GM12892 (cell line): Measurements from ENCODE around the gene OTUB1. TPM values are rescaled to one million over a fixed set of nuclear protein-coding genes. Genes with fewer than 3 reads are reported as not detected.

Experiments used
- DNase-seq: peaks from one replicate; pipeline ENCODE4 v3.0.0; 2011; ENCODE audit not compliant: insufficient read length
- FAIRE-seq: peaks from 2 replicates; lab custom pipeline; 2011; peaks lifted over from hg19 to GRCh38; lab: Jason Lieb, UNC
- POLR2A ChIP-seq: IDR thresholded peaks from 2 replicates; pipeline ENCODE4 v1.6.1; 2011; ENCODE audit warnings: low read depth, low read length, control low read depth
- POLR2AphosphoS5 ChIP-seq: IDR thresholded peaks from 2 replicates; pipeline ENCODE4 v1.6.1; 2011; ENCODE audit warnings: low read depth, low read length, control low read depth
- TAF1 ChIP-seq: IDR thresholded peaks from 2 replicates; pipeline ENCODE4 v1.6.1; 2011; ENCODE audit warnings: low read depth, mild to moderate bottlenecking, control low read depth, low read length, borderline replicate concordance
- polyA plus RNA-seq: library from polyadenylated mRNA; unstranded; fragments of >200 nt; gene quantifications from one replicate; pipeline ENCODE4 v1.2.1, GENCODE V29; 2012; ENCODE audit warnings: missing spikeins, inconsistent platforms; ENCODE audit not compliant: missing spikeins

Gene OTUB1, protein sequence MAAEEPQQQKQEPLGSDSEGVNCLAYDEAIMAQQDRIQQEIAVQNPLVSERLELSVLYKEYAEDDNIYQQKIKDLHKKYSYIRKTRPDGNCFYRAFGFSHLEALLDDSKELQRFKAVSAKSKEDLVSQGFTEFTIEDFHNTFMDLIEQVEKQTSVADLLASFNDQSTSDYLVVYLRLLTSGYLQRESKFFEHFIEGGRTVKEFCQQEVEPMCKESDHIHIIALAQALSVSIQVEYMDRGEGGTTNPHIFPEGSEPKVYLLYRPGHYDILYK
- 84.1 TPM for polyA plus RNA-seq

DNA sequence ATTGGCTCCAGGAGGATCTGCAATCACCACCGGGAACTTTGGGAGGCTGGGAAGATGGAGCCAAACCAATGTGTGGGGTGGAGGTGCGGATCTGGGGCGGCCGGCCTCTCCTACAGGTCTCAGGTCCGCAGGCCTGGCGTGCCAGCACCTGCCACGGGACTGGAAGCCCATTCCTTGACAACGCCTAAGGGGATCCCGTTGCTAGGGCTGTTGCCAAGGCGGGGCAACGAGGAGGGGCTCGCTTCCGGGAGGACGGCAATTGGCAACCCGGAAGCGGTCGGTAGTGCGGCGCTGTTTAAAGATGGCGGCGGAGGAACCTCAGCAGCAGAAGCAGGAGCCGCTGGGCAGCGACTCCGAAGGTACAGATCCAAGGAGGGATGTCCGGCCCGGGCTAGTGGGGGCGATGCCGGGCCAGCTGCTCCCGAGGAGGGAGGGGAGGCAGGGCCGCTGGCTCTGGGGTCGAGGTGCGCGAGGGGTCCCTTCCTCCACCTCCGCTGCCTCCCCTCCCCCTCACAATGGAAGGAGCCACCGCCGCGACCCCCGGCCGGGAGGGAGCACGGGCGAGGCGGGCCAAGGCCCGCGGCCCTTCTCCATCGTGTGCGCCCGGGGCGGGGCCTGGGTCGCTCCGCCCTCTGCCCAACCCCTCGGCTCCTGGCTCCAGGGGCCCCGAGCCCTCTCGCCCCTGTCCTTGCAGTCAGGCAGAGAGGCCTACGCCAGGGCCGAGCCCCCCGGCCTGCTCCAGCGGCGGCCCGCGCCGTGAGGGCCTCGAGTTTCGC is at the start of gene OTUB1:
Gene OTUB1, plus strand, starts transcription at position 283 of the 776 bp plus-strand sequence. Its CDS starts 19 bp downstream, at position 302.
- FAIRE-seq (peak; percentile 100), DNase-seq (peak; percentile 98)
- TF ChIP-seq TAF1, result peak; percentile 95
- peak; percentile 89 for TF ChIP-seq POLR2A
- peak; percentile 82 for TF ChIP-seq POLR2AphosphoS5

DNA sequence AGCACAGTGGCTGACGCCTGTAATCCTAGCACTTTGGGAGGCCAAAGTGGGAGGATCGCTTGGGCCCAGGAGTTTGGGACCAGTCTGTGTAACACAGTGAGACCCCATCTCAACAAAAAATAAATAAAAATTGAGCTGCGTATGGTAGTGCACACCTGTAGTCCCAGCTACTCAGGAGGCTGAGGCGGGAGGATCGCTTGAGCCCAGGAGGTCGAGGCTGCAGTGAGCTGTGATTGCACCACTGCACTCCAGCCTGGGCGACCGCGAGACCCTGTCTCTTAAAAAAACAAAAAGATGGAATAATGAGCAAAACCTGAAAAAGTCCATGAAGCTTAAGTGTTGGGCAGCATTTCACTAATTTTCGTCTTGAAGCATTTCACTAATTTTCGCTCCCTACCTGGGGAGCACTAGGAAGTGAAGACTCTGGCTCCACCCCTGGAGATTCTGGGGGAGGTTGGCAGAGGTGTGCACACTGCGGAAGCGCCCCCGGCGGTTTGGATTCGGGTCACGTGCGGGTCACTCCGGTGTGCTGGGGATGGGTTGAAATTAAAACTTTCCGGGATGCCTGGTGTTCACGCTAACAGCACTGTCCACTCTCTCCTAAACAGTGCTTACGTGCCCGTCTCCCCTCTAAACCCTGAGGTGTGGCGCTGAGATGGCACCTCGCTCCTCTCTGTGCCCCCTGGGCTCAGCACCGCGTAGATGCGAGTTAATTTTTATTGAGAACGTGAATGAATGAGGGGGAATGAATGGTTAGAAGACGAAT is 48.3 kb upstream of the OTUB1 start:
- FAIRE-seq (no peak), DNase-seq (no peak)
- TF ChIP-seq POLR2AphosphoS5, result no peak
- TF ChIP-seq POLR2A, result no peak
- no peak for TF ChIP-seq TAF1

DNA sequence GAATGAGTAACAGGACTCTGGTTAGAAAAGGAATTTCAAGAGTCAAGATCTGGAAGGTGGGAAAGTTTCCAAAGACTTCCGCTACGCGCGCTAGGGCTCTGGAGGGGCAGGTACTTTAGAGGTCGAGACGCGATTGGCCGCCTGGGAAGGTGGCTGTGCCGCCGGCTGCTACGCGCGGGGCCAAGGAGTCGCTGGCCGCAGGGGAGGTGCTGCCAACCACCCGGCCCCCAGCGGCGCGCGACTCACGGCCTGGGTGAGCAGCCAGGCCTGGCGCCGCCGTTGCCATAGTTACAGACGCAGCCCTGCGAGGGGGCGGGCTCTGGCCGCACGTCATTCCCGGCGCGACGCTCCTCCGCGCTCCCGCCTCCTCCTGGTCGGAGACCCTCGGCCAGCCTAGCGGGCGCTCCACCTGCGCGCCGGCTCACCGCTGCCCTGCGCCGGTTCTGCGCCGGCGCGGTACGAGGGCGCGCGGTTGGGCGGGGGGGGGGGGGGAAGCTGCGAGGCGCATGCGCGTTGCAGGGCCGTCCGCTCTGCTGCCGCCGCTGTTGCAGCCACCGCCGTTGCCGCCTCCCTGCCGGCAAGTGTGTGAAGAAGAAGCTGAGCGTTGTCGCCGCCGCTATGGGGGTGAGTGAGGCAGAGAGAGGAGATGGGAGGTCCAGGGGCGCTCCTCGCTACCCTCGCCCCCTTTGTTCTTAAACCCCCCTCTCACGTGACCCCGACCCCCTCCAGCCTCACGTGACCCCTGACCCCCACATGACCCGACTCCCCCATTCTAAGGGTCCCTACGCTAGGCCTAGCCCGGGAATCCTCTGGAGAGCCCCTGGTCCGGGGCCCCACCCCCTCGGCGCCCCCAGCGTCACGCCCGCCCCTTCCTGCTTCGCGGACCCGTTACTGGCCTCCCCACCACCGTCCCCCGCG is 47.5 kb upstream of the OTUB1 start, which contains the start of gene NAA40:
Gene NAA40, plus strand, starts transcription at position 524 of the 918 bp plus-strand sequence. Its CDS starts 95 bp downstream, at position 619.
- peak; percentile 97 for DNase-seq
- FAIRE-seq, result peak; percentile 99
- TF ChIP-seq POLR2AphosphoS5 (peak; percentile 39; the same call in 1 of the 2 replicates), POLR2A (peak; percentile 57; the same call in 1 of the 2 replicates), TAF1 (no peak)

DNA sequence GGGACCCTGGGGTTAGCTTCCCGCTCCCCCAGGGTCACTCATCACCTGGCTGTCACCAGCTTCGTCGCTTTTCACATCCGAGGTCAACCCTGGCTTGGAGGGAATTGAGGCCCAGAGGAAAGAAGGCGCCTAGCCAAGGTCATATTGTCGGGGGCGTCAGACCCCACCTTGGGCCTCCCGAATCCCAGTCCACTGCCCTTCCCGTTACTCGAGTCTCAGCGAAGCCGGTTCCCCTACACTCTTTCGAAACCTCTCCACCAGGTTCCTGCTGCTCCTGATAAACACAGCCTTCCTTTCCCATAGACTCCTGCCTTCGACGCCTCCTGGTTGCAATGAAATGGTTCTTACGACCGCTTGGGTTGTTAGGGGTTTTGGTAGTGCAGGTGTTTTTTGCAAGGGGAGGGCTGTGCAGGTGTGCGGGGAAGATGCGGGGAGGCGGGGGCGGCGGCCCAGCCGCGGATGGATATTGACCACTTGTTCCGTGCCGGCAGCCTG is 46.8 kb upstream of the OTUB1 start:
- TF ChIP-seq TAF1 (no peak), POLR2A (no peak), POLR2AphosphoS5 (no peak)
- no peak for DNase-seq
- no peak for FAIRE-seq

DNA sequence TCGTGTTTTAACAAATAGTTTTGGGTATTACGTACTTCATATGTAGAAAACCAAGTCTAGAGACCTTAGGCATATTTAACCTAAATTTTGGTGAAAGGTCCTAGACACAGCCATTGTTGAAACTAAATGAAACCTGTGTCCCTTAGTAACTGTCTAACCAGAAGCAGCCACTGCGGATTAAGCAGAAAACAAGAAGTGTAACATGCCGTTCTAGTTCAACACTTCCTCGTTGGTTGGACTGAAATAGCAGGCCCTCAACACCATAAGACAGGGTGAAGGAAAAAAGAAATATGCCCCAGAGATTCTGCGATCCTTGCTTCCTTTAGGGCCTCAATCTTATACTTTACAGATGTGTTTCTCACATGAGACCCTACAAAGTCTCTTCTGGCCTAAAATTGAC is 45.5 kb upstream of the OTUB1 start:
- DNase-seq, result no peak
- peak; percentile 24 for FAIRE-seq
- TF ChIP-seq POLR2A (no peak), POLR2AphosphoS5 (no peak), TAF1 (no peak)

DNA sequence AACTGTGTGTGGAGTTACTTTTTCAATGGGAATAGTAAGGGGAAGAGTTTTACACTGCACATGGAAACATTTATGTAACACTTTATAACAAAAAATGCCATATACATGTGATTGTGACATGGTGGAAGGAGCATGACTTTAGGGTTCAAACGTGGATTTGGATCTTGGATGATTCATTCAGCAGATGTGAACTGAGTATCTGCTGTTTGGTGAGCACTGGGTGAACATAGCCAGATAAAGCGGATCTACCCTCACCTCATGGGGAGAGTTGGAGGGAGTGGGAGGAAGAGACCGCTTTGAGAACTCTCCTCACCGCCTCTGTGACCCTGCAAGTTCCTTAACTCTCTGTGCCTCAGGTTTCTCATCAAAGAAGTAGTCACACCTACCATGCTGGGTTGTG is 44.3 kb upstream of the OTUB1 start:
- DNase-seq (no peak), FAIRE-seq (no peak)
- TF ChIP-seq POLR2AphosphoS5 (no peak), TAF1 (no peak), POLR2A (no peak)

DNA sequence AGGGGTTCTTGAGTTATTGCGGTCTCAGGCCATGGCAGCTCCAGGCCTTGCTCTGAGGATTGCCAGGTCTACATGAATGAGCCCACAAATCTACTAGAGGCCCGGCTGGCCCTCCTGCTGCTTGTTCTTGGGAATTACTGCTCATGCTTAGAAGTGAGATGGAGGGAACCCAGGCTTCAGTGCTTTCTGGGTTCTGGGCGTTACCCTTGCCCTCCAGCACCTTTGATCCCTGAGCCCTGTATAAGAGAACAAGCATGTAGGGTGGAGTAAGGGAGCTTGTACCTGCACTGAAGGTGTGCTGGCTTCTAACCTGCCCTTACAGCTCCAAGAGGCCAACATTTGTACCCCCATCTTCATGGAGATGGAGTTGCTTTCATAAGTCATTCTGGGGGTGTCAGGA is 43.4 kb upstream of the OTUB1 start:
- DNase-seq (no peak), FAIRE-seq (no peak)
- TF ChIP-seq TAF1, result no peak
- no peak for TF ChIP-seq POLR2AphosphoS5
- no peak for TF ChIP-seq POLR2A

DNA sequence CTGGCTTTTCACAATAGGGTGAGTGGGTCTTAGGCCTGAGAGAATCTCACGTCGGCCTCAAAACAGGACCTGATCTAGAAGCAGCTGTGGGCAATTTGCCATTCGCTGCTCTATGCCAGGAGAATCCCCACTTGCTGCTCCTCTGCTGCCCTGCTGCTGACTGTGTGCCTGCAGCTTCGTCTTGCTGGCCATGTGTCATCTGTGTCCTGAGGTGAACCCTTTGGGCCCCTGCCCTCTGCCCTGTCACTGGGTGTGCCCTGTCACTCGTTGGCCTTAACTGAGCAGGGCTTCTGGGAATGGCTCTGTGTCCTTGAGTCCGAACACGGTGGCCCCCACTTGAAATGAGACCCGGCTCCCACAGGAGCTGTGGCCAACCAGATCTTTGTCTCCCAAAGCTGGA is 41.3 kb upstream of the OTUB1 start:
- TF ChIP-seq TAF1 (no peak), POLR2A (no peak), POLR2AphosphoS5 (no peak)
- no peak for DNase-seq
- no peak for FAIRE-seq

DNA sequence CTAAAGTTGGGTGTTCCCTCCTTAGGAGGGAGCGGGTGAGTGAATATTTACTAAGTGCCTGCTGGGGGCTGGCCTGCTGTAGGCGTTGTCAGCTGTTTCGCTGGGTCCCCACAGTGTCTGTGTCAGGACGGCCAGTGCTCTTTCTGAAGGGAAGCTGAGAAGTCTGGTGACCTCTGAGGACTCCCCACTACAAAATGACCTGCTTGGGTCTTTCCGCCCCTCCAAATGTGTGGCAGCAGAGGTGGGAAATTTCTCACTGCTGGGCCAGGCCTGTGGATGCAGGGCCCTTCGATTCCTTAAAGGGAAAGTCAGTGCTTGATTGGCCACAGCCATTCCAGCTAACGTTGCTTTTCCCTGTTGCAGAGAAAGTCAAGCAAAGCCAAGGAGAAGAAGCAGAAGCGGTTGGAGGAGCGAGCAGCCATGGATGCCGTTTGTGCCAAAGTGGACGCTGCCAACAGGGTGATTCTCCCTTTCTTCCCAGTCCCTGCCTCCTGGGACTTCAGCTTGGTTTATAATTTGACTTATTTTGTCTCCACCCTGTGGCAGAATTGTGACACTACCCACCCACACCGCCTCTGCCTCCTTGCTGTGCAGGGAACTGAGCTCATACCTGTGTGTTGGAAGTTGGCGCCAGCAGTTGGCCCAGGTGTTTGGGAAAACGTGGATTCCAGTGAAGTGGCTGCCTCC is 40.6 kb upstream of the OTUB1 start:
- DNase-seq, result no peak
- no peak for TF ChIP-seq POLR2A
- TF ChIP-seq TAF1, result no peak
- no peak for TF ChIP-seq POLR2AphosphoS5
- FAIRE-seq, result peak; percentile 65
